GM19438 (cell line): ENCODE data around the gene NDUFS7.
A peak's percentile ranks its signal among the peaks of the same experiment; 100 is the strongest.

Experiments
- ATAC-seq: cut with Tn5 transposase; IDR thresholded peaks from one replicate; pipeline ENCODE4 v1.9.1; 2021; ENCODE audit warnings: low read depth; ENCODE audit not compliant: unreplicated experiment

Gene NDUFS7

DNA sequence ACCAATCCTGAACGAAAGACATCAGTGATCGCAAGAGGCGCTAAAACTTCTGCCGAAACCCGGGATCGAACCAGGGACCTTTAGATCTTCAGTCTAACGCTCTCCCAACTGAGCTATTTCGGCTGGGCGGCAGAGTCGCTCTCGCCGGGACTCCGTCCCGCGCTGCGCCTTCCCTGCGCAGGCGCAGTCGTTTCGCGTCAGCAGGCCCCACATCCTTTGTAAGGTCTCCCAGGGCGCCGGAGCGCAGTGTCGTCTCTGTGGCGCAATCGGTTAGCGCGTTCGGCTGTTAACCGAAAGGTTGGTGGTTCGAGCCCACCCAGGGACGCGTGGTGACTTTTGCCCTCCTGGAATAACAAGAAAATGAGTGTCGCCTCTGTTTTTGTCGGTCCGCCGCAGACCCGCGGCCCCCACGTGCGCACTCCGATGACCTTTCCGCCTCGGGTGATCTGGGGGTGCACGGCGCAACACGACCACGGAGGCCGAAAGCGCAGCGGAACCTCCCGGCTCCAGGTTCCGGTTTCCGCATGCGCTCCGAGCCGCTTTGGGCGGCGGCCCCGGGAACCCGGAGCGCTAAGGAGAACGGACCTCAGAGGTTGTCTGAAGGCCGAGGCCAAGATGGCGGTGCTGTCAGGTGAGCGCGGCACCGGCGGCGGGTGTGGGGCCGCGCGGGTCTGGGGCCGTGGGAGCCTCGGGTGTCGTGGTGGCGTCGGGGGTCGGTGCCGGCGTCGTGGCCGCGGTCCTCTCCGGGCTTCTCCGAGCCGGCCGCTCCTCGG is at the start of gene NDUFS7:
Gene NDUFS7, plus strand, starts transcription at position 596 of the 773 bp plus-strand sequence. Its CDS starts 20 bp downstream, at position 616.
- ATAC-seq = peak; percentile 64

DNA sequence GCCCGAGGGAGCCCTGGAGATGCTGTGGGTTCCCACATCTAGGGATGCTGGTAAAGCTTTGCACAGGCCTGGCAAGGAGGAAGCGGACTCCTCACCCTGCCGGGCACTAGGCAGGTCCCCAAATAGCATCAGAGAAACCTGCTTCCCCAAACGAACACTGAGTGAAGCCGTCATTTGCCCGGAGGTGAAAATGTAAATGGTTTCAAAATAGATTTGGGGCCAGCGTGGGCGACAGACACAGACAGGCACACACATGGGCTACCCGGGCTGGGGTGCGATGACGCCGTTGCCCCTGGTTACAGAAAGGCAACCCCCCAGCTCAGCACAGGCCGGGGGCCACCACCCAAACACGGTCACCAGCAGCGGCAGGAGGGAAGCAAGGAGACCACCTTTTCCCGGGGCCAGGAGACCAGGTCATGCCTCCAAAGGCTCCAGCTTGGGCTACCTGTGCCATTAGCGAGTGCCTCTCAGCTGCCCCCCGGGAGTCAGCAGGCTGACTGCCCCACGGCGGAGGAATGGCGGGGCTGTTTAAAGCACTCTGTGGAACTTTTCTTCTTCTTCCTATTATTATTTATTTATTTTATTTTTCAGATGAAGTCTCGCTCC is 47.5 kb upstream of the NDUFS7 start:
- no peak for ATAC-seq

DNA sequence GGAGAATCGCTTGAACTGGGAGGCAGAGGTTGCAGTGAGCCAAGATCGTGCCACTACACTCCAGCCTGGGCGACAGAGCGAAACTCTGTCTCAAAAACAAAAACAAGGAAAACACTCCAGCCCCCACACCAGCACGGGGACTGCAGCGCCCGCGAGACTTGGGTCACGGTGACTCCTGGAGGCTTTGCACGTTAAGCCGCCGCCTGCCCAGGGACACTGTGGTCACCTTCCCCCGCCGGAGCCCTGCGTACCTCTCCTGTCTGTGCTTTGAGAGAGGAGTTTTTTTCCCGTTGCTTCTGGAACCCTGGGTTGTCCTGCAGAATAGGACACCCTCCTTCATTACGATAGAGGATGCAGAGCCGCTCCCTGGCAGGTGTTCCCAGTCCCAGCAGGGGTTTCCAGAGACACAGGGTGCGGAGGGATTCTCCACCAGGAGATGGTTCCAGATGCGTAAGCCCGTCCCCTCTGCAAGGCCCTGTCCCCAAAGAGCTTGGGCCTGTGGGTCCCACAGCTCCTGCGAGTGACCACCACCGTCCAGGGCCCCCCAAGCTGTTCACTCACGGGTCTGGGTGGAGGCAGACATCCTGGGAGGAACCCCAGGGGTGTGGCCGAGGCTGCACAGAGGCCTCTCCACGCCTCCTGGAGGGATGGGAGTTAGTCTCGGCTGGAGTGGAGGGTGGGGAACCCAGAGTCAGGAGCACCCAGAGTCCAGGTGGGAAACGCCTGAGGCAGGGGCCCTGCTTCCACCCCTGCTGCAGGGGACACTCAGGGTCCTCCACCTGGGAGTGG is 42.8 kb upstream of the NDUFS7 start:
- no peak for ATAC-seq

DNA sequence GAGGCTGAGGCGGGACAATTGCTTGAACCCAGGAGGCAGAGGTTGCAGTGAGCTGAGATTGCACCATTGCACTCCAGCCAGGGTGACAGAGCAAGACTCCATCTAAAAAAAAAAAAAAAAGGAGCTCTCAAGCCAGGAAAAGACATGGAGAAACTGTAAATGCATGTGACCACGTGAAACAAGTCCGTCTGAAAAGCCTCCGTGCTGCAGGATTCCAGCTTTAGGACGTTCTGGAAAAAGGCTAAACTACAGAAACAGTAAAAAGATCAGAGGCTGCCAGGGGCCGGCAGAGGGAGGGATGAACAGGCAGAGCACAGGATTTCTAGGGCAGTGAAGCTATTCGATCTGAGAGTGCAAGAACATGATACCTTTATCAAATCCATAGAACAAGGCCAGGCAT is 40.7 kb upstream of the NDUFS7 start:
- no peak for ATAC-seq

DNA sequence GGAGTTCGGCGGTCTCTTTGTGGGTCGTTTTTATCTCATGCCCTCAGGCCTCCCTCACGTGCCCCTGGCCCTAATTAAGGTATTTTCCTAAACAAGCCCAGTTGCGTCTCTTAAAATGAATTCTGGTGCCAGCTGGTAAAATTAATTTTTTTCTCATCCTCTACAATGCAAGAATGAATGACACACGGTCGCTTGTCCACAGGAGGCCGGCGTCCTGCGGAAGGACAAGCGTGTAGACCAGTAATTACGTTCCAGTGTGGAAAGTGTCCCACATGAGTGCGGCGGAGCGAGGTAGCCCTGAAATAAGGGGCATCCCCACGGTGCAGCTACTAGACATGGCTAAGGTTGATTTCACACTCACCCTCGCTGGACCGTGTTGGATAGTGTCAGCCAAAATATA is 34.5 kb upstream of the NDUFS7 start:
- no peak for ATAC-seq

- no peak for ATAC-seq
Measured at GRCh38 chr19:1350867-1351266, 32.8 kb upstream of the NDUFS7 start.

GRCh38 chr19:1351381-1351851 is 32.3 kb upstream of the NDUFS7 start:
- ATAC-seq = no peak

GRCh38 chr19:1353144-1353543 is 30.6 kb upstream of the NDUFS7 start:
- ATAC-seq = no peak

DNA sequence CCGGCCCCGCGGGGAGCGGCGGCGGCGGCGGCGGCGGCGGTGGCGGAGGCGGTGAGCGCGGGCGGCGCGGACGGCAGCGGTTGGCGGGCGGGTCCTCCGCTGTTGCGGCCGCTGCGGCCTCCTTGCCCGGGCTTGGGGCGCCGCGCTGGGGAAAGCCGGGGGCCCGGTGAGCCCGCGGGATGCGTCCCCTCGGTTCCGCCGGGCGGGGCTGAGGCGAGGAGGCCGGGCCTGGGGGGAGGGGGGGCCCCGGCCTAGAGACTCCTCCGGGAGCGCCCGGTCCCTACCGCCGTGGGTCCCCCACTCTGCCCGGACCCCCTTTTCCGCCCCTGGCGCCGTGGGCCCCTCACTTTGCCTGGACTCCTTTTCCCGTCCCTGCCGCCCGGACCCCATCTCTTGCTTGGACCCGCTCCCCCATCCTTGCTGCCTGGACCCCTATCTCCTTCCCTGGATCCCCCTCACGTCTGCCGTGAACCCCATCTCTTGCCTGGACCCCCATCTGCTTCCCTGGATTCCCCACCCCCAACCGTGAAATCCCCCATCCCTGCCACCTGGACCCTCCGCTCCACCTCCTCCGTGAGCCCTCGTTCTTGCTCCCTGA is 28.6 kb upstream of the NDUFS7 start:
- peak; percentile 26 for ATAC-seq

DNA sequence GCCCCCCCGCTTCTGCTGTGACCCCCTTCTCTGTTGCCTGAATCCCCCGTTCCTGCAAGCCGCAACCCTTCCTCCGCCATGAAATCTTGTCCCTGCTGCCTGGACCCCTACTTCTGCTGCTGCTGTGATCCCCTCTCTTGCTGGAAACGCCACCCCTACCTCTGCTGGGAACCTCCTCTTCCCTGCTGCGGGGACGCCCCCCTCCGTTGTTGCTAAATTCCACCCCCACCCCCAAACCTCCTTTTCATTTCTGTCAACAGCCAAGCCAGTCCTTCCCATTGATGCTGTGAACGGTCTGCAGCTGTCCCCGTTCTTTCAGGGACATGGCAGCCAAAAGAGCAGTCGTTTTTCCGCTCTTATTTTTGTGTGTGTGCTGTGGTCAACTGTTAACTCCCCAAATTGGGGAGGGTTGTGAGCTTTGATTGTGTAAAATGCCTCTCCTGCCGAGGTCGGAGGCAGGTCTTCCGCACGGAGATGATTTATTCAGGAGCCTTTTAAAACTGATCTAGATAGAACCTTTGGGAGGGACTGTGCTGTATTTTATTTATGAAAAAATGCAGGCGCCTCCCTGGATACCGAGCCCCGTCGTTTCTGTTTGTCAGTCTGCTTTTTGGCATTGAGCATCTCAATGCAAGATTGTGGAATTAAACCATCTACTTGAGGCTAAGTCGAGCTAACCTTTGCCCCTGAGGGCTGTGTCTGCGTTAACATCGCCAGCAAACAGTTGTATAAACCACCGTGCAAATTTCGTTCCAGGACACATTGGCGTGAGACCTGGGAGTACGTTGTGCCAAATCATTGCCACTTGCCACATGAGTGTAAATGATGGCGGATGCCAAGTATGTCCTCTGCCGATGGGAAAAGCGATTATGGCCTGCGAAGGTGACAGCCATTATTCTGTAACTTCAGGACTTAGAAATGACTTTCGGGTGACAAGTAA is 27.9 kb upstream of the NDUFS7 start:
- ATAC-seq = no peak

DNA sequence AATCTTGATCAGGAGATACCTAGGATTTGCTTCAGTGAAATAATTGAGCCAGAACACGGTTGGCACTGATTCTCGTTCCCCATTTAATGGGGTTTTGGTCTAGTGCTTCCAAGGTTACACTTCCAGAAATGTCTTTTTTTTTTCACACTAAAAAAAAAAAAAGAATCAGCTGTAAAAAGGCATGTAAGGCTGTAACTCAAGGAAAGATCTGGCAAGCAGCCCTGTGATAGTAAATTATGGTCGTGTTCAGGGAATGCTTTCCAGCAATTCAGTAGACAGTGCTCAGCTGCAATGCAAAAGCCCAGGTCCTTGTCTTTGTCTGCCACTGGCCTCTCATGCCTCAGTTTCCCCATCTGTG is 27.2 kb upstream of the NDUFS7 start:
- ATAC-seq = no peak

DNA sequence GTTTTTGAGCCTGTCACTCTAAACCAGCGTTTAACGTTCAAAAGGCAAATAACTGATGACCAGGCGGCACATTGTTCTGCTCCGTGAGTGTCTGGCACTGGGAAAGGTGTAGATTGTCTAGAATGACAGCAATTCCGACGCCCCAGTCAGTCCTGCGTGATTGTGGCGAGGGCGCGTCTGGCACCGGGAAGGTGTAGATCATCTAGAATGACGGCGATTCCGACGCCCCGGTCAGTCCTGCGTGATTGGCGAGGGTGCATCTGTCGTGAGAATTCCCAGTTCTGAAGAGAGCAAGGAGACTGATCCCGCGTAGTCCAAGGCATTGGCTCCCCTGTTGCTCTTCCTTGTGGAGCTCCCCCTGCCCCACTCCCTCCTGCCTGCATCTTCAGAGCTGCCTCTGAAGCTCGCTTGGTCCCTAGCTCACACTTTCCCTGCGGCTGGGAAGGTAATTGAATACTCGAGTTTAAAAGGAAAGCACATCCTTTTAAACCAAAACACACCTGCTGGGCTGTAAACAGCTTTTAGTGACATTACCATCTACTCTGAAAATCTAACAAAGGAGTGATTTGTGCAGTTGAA is 26.1 kb upstream of the NDUFS7 start:
- ATAC-seq = no peak

DNA sequence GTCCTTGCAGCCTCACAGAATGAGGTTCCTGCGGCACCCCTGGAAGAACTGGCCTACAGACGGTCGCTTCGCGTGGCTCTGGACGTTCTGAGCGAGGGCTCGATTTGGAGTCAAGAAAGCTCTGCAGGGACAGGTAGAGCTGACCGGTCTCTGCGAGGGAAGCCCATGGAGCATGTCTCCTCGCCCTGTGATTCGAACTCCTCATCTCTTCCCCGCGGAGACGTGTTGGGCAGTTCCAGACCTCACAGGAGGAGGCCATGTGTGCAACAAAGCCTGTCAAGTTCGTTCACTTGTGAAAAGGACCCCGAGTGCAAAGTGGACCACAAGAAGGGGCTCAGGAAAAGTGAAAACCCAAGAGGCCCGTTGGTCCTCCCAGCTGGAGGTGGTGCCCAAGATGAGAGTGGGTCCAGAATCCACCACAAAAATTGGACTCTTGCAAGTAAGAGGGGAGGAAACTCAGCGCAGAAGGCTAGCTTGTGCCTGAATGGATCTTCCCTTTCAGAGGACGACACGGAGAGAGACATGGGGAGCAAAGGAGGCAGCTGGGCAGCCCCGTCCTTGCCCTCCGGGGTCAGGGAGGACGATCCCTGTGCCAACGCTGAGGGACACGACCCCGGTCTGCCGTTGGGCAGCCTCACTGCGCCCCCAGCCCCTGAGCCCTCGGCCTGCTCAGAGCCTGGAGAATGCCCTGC is 23.4 kb upstream of the NDUFS7 start:
- no peak for ATAC-seq

- ATAC-seq = no peak
Measured at GRCh38 chr19:1360818-1361461, 22.8 kb upstream of the NDUFS7 start.

- no peak for ATAC-seq
Measured at GRCh38 chr19:1361601-1362386, 21.9 kb upstream of the NDUFS7 start.

GRCh38 chr19:1362387-1363257 is 21.1 kb upstream of the NDUFS7 start:
- ATAC-seq = no peak

- no peak for ATAC-seq
Measured at GRCh38 chr19:1363599-1363998, 20.1 kb upstream of the NDUFS7 start.
